Mesenteric fat pad (tissue), 1 donor: ENCODE measurements around the gene OR10A3. TPM values are rescaled to one million over a fixed set of nuclear protein-coding genes. Genes with fewer than 3 reads are reported as not detected.

Source experiments
- DNase-seq: peaks from one replicate; pipeline ENCODE4 v3.0.0-alpha.2; 2020; ENCODE audit warnings: low spot score
- total RNA-seq: library from RNA; stranded (reverse); fragmentation: NEBNext Ultra II Directional; extraction: Animal tissue kit (Norgen Biotek cat#: 25700); gene quantifications from one replicate; pipeline ENCODE4 v1.2.1, GENCODE V29; 2021
- donor health status: DM: yes; HTN: yes; CAD: no.

Gene OR10A3
- total RNA-seq, 1 donor from 2014 or later, result not detected

DNA sequence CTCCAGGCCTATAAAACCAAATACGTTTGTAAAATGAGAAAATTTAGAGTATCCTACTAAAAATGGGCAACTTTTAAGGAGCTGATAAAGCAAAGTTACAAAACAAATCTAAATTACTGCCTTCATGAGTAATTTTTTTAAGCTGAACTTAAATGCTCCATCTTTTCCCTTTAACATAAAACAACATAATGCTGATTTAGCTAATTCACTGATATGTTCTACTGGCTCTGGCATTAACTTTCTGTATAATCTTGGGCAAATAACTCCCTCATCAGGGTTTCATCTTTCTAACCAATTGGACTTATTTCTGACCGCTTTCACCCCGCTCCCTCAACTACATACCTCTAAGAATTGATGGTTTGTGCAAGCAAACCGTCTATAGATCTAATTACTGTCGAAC is 362 bp downstream of the OR10A3 start:
- DNase-seq, result no peak

DNA sequence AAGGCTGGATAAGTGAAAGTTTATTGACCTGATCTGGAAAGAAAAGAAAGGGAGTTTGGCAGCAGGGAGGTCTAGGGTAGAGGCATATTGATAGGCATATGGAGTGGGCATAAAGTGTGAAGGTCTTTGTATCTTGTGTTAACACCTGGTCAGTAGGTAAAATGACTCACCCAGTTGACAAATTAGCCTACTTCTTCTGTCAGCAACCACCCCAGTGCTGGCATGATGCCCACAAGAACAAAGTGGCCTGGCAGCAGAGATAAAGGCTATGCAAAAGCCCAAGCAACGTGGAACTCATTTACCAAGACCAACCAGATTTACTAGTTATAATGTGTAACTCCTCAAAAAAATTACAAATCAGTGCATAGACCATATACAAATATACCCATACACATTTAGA is 4.9 kb downstream of the OR10A3 start:
- no peak for DNase-seq

DNA sequence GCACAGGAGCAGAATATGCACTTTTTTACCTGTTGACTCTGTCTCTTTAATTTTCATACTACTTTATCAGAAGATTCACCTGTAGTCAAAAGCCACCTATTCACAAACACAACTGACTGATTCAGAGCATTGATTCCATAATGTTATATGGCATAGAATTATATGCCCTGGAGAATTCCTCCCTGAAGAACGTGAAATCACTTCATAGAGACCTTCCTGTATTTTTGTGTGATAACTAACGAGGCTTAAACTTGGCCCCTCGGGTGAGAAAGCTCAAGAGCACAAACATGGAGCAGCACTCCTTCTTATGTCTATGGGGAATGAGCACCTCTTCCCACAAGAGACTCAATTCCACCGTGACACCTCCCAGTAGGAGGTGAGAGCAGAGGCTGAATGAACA is 10.3 kb downstream of the OR10A3 start, which contains the start of gene OR10A6:
TSS of gene OR10A6 (minus strand) at position 101 of the 400 bp plus-strand sequence. CDS start 2,606 bp downstream, outside the sequence.
- no peak for DNase-seq

DNA sequence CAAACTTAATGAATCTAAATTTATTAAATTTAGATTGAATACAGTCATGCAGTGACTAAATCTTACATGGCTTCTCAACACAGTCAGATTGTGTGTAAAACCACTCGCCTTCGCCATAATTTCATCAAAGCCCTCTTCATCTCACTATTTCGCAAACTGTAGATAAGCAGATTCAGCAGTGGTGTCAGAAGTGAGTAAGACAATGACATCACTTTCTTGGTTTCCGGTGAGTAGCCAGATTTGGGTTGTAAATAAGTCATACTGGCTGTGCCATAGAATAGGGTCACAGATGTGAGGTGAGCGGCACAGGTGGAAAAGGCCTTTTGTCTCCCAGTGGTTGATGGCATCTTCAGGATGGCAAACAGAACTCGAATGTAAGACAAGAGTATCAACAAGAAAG is 13.9 kb downstream of the OR10A3 start:
- DNase-seq, result no peak

DNA sequence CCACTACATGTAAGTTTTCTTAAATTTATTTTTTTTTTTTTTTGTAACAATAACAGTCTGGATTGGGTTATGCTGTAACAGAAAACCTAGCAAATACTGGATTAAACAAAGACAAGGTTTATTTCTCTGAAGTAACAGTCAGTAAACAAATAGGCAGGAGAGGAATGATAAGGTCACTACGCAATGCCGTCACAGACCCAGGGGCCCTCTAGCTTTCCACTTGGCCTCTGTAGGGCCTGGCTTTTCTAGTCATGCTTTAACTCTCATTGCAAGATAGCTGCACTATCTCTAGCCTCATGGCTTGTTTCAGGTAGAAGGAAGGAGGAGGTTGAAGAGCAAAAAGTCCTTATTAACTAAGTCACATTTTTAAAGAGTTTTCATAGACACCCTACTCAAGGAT is 17.0 kb downstream of the OR10A3 start:
- no peak for DNase-seq

DNA sequence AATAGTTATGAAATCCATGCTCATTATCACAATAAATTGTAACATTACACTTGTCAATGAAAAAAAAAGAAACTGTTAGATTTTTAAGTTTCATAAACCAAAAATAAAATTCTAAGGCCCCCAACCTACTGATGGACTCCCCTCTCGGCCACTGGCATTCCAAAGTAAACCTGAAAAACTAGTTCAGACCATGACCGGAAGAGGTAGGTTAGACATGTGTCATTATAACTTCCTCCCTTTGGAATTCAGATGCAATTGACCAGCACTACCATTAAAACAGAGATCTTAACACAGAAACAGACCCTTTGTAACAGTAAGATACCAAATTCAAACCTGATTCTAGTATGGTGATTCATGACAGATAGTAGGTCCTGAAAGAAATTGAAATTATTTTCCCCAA is 23.4 kb downstream of the OR10A3 start:
- DNase-seq, result no peak

DNA sequence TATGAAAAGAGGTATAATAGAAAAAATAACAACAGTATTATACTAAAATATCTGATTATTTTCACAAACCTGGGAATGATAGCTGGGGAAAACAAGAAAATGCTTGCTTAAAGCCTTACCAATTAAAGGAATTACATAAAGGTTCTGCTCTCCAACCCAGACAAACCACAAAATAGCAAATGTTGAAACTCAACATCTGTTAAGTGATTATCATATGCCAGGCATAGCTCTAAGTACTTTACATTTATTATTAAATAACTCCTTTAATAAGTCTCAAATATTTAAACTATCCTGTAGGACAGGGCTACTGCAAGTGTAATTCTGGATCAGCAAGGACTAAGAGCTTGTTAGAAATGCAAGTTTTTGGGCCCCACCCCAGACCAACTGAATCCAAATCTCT is 30.5 kb downstream of the OR10A3 start:
- no peak for DNase-seq

DNA sequence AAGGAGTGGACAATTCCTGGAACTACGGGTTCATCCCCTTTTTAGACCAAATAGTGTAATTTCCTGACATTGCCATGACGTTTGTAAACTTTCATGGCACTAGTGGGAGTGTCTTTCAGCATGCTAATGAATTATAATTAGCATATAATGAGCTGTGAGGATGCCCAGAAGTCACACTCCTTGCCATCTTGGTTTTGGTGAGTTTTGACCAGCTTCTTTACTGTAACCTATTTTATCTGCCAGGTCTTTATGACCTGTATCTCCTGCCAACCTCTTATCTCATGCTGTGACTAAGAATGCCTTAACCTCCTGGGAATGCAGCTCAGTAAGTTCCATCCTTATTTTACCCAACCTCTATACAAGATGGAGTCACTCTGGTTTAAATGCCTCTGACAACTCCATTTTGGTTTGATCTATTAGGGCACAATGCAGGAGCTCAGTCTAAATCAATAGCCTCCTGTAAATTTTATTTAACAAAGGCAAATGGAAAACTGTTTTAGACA is 31.2 kb downstream of the OR10A3 start:
- no peak for DNase-seq

DNA sequence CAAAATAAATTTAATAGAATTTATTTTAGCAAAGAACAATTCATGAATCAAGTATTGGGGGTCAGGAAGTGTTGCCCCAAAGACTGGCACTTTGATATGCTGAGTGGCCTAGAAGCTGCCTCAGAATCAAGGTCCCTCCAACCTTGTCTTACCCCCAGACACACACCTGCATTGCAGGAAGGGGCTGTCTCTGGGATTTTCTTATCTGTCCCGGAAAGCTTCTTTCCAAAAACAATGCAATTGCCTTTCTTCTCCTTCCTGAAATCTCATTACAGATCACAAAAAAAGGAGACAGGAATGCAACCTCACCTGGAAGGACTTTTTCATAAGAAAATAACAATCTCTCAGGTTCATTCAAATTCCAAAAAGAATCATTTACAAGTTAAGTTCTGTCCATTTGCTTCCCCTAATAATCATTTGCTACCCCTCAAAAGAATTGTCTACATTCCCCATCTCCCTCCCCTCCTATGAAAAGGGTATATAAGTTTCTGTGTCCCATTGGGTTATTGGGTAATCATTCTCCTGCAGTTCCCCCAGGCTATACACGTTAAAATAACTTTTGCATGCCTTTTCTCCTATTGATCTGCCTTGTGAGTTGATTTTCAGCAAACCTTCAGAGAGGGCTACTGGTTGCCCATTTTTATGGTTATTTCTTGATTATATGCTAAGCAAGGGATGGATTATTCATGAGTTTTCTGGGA is 31.8 kb downstream of the OR10A3 start:
- no peak for DNase-seq

DNA sequence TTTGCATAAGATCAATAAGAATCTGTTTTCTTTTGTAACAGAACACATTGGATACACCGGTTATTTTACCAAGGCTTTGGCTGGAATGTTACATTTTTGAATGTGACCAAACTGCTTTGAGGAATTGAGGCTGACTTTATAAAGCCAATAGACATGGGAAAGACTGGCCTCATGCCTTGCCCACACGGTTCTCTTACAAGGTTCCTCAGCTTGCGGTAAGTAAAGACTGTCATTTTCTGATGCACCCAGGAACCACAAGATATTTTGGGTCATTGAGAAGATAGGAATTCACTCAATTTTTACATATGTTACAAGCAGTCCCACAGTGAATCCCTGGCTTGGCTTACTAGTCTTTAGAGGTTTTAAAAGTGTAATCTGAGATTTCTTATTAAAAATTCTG is 34.4 kb downstream of the OR10A3 start:
- no peak for DNase-seq

DNA sequence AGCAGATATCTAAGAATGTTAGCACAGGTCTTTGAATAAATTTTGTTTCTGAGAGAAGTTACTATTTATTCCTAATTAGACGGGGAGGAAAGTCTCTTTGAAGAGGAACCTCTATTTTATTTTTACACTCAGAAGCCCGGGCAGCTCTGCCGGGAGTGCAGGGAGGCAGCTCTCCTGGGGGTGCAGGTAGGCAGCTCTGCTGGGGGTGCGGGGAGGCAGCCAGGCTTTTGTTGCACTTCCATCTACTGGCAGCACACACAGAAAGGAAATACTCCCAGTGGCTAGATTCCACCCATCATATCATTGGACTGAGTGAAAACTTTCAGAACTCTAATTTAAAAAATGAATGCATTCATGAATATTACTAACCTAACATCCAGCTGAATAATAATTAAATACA is 35.0 kb downstream of the OR10A3 start:
- DNase-seq, result no peak

DNA sequence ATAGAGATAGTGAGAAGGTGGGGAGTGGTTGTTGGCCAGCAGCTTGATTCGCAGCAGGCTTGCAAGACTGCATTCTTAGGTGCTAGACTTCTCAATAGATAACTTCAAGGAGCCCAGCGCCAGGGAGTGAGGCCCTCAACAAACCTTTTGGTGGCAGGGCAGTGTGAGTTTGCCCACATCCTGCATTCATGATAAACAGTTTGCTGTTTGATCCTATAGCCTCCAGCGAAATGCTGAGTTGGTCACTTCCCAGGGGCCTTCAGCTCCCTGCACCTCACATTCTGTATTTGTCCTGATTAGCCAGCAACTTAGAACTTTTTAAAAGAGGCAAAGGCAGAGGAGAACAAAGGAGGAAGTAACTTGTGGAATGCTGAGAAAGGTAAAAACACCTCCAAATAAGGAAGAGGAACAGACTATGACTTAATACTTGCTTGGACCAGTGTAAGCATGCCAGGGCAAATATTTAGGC is 35.5 kb downstream of the OR10A3 start:
- DNase-seq, result no peak

DNA sequence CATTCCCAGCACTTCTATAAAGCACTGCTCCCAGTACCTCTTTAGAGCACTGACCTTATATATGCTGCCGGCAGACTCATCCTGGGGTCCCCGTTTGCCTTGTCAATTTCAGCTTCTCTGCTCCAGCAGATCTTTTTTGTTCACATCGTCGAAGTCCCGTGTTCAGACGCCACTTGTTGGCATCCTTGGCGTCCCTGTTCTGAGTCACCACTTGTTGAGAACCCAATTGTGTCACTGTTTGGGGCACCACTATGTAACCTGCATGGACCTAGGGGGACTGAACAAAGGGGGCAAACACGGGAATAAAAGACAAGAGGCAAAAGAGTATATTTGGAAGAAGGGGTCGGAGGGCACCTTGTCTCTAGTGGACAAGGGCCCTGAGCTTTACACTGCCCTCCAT is 36.0 kb downstream of the OR10A3 start:
- no peak for DNase-seq

DNA sequence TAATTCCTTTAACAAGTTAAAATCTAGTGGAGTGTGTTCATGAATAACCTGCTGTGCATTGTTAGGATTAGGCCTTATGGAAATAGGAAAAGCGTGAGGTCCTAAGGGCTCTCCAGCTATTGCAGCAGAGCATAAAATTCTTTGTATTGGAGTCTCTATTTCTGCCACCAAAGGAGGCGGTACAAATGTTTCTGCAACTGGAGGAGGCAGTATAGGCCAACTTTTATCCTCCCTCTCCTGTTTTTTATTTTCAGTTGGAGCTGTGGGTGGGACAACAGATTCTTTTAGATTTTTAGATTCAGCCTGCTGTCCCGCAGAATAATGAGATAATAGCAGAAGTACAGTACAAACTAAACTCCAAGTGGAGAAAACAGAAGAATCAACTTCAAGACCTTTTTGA is 36.6 kb downstream of the OR10A3 start:
- no peak for DNase-seq

DNA sequence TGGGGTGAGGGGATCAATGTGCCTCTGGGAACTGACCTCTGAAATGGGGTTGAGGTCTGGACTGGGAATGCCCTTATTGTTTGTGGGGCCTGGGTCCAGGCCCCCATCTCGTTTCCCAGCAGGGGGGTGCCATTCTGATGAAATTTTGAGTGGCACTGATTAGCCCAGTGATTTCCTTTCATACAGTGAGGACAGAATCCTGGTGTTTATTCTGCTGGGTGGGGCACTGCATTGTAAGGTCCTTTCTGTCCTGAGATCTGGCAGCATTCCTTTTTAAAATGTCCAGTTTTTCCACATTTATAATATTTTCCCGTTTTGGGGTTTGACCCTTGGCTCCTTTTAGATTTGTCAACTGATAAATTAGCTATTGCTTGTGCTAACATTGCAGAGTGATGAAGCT is 37.6 kb downstream of the OR10A3 start:
- DNase-seq, result no peak

DNA sequence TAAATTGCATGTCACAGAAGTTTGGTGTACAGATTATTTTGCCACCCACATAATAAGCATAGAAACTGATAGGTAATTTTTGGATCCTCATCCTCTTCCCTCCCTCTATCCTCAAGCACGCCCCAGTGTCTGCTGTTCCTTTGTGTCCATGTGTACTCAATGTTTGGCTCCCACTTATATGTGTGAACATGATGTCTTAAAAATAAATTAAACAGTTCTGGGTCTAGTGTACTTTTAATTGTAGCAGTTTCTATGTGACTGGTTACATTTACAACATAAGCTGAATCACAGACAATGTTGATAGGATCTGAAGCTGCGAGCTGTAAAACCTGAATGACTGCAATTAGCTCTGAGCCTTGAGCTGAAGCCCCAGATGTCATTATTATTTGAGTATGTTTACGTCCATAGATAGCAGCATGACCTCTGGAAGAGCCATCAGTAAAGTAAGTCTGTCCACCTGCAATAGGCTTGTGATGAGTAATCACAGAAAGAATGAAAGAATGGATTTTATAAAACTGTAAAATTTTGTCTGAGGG is 40.1 kb downstream of the OR10A3 start:
- DNase-seq, result no peak

DNA sequence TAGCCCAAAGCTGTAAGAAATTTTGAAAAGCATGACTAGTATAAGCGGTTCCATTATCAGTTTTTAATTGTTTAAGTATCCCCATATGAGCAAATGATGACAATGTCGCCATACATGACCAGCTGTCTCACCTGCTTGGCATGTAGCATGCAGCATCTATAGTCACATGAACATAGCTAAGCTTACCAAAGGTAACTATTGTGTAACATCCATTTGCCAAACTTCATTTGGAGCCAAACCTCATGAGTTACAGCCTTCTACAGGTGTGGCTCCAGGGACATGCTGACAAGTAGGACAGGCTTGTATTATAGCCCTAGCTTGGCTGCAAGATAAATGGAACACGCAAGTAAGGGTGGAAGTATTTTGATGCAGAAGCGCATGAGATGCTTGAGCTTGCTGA is 40.8 kb downstream of the OR10A3 start:
- no peak for DNase-seq

DNA sequence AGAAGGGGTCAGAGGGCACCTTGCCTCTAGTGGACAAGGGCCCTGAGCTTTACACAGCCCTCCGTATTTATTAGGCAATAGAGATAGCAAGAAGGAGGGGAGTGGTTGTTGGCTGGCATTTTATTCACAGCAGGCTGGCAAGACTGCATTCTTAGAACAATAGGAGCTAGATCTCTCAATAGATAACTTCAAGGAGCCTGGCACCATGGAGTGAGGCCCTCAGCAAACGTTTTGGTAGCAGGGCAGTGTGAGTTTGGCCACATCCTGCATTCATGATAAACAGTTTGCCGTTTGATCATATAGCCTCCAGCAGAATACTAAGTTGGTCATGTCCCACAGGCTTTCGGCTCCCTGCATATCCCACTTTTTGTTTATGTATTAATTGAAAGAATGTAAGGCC is 42.1 kb downstream of the OR10A3 start:
- DNase-seq, result no peak

DNA sequence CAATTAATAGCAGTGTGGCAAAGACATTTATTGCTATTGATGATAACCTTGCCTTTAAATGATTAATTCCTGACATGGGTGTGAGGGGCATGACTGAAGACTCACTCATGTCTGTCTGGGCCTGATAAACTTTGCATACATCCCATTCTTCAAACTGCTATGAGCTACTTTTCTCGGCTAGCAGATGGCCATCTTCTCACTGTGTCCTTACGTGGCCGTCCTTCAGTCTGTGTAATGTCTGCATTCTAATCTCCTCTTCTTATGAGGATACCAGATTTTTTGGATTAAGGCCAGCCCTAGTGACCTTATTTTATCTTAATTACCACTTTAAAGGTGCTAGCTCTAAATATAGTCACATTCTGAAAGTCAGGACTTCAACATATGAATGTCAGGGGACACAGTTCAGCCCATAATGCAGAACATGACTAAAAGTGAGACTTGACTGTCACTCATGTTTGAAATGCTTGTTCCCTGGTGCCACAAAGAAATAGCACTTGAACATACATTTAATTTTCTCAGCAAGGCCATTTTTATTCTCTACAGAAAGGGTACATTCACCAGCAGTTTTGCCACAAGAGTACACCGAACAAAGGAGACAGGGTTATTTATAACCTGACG is 42.7 kb downstream of the OR10A3 start:
- DNase-seq, result no peak

DNA sequence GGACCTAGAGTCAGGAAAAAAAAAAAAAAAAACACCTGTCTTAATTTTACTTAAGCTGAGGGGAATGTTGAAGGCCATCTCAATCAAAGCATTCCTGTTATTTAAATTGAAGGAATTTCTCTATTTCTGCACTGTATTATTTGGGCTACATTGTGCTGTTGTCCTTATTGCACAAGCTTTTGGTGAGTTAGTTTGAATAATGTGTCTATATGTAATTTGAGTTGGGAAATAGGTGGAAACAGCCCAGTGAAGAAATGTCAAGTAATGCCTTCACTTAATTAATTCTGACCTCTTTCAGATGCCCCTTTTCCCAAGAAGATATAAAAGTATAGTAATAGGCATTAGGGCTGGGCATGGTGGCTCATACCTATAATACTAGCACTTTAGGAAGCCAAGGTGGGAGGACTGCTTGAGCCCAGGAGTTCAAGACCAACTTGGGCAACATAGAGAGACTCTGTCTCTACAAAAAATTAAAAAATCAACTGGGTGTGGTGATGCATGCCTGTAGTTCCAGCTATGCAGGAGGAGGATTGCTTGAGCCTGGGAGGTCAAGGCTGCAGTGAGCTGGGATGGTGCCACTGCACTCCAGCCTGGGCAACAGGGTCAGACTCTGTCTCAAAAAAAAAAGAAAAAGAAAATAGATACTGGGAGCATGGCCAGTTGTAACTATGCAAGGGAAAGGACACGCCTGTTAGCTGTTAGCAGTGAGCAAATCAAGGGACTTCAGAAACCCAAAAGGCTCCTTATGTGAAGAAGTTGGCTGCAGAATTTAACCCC is 45.3 kb downstream of the OR10A3 start:
- no peak for DNase-seq

DNA sequence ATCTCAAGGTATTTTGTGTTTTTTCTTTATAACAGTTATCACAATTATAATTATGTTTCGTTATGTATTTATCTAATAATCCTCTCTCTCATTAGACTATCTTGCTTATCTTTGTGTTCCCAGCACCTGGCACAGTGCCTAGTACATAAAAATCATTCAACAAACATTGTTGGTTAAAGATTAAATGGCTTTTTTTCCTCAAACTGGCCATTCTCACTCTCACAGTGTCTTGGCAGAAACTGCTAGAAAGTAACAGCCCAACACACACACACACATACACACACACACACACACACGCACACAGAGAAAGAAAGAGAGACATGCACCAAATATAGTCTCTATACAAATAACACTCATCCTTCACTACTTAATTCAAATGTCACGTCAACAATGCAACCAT is 47.3 kb downstream of the OR10A3 start:
- DNase-seq, result no peak

DNA sequence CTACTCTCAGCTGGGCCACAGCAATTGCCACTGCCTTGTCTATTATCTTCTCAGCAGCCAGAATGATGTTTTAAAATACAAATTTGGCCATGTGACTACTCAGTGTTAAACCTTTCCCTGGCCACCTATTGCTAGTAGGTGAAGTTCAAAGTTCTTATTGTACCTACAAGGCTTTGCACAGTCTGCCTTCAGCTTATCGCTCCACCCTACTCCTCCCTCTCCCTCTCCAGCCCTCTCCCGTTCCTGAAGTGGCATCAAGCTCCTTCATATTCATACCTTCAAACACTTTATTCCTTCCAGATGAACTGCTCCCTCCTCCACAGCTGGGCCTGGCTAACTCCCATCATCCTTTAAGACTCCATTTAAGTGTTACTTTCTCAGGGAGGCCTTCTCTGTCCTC is 47.7 kb downstream of the OR10A3 start:
- no peak for DNase-seq
